Skeletal muscle tissue (tissue), 4 donors: Measurements from ENCODE around the gene ZNFX1. TPM values are rescaled to one million over a fixed set of nuclear protein-coding genes. Genes with fewer than 3 reads are reported as not detected.

ENCODE experiments used
- H3K27ac ChIP-seq: one replicate; pipeline ENCODE4 v1.7.0; 2013; ENCODE audit warnings: mild to moderate bottlenecking, low read depth, low read length, inconsistent platforms
- H3K27me3 ChIP-seq, 3 donors: one replicate each; pipeline ENCODE4 v1.7.0; 2013; ENCODE audit warnings: low read length in 3 of 3; ENCODE audit not compliant: control insufficient read depth in 3 of 3, insufficient read depth in 3 of 3
- H3K36me3 ChIP-seq, 3 donors: one replicate each; pipeline ENCODE4 v1.7.0; 2013; ENCODE audit warnings: low read length in 3 of 3; ENCODE audit not compliant: control insufficient read depth in 3 of 3, insufficient read depth in 3 of 3
- H3K4me1 ChIP-seq, 3 donors: one replicate each; pipeline ENCODE4 v1.7.0; 2013; ENCODE audit warnings: low read length in 3 of 3, mild to moderate bottlenecking in 3 of 3; ENCODE audit not compliant: control insufficient read depth in 3 of 3, insufficient read depth in 3 of 3
- H3K4me3 ChIP-seq, 3 donors: one replicate each; pipeline ENCODE4 v1.7.0; 2013; ENCODE audit warnings: low read length in 3 of 3
- H3K9ac ChIP-seq, 3 donors: one replicate each; pipeline ENCODE4 v1.7.0; 2013; ENCODE audit warnings: low read length in 3 of 3, mild to moderate bottlenecking in 3 of 3, moderate library complexity in 2 of 3, low read depth in 1 of 3
- H3K9me3 ChIP-seq, 3 donors: one replicate each; pipeline ENCODE4 v1.7.0; 2013; ENCODE audit warnings: low read length in 3 of 3; ENCODE audit not compliant: control insufficient read depth in 3 of 3
- total RNA-seq: library from RNA; depleted of rRNA; stranded (reverse); fragments of >200 nt; gene quantifications from one replicate; pipeline ENCODE4 v1.2.3, GENCODE V29; 2014
- donor health status: Osteomylitis.

The ZNFX1 gene
- total RNA-seq, 1 donor from 2014 or later, result 13.6 TPM

DNA sequence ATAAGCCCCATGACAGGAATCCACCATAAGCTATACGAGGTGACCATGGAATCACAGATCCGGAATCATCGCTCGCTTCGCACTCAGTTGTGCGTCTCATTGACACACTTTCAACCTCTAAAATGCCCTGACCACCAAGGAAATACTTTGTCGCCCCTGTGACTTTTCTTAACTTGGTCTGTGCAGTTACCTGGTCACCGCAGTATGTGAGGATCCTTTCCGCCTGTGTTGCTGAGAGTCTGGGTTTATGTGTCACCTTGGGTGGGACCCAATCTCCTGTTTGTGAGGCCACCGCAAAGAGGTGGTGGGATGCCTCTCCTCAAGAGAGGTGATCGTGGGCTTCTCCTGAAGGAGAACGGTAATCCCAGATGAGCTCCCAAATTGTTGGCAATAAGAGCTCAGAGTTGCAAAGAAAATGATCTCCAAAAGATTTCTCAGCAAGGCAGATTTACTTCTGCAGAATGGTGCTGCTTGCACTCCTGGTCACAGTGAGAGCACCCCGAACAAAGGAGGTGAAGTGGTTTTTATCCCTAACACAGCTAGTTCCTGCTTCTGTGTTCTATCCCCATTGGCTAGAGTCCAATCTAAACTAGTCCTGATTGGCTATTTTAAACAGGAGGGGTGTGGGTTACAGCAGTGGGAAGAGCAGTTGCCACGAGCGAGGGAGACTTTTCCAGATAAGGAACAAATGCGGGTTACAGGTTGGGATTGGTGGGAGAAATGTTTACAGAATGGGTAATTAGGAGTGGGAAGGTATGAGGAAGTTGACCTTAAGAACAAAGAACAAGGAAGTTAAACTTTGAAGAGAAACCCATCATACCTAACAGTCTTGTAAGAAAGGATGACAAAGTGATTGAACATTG is 9.1 kb upstream of the ZNFX1 start:
- Histone ChIP-seq H3K9ac (no peak overlapping the region), H3K4me1 (peaks cover 5 to 16% (median 8%) of the 10 kb centered on the region in 3 donors), H3K27ac (no peak overlapping the region), H3K36me3 (peaks cover 71 to 87% (median 86%) of the 10 kb centered on the region in 3 donors), H3K27me3 (no peaks in the 10 kb centered on the region), H3K4me3 (no peak overlapping the region), H3K9me3 (peaks cover 7 to 23% (median 10%) of the 10 kb centered on the region in 3 donors)

DNA sequence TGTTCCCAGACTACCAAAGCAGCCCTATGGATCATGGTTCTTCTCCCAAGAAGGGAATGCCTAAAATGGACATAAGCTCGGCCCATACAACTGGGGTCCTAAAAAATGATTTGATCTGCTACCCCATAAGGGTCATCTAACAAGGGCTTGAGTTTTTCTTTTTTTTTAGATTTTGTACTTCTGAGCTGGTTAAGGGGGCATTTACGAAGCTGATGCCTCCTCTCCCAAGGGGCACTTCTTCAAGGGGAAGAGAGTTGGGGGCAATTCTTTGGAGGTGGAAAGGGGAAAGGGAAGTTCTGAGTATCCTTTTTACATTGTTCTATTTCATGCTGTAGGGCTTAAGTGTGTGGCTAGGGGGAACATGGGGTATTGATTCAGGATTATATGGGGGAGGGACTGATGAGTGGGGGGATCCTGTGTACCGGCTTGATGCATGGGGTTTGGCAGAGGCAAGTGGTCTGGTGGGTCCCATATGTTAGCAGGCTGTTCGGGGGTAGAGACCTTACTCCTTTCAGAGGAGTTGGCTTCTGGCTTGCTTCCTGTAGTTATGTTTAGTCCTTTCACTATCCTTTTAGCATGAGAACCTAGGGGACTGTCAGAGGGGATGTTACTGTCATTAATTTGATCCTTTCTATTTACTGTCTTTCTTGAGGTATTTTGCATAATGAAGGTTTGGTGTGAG is 8.1 kb upstream of the ZNFX1 start:
- H3K27me3 ChIP-seq, result no peaks in the 10 kb centered on the region
- H3K27ac ChIP-seq, result no peak overlapping the region
- H3K36me3 ChIP-seq, result peaks cover 73 to 89% (median 88%) of the 10 kb centered on the region in 3 donors
- H3K4me1 ChIP-seq, result peaks cover 8 to 16% (median 15%) of the 10 kb centered on the region in 3 donors
- no peak overlapping the region for H3K4me3 ChIP-seq
- peaks cover 7 to 23% (median 10%) of the 10 kb centered on the region in 3 donors for H3K9me3 ChIP-seq
- no peak overlapping the region for H3K9ac ChIP-seq

DNA sequence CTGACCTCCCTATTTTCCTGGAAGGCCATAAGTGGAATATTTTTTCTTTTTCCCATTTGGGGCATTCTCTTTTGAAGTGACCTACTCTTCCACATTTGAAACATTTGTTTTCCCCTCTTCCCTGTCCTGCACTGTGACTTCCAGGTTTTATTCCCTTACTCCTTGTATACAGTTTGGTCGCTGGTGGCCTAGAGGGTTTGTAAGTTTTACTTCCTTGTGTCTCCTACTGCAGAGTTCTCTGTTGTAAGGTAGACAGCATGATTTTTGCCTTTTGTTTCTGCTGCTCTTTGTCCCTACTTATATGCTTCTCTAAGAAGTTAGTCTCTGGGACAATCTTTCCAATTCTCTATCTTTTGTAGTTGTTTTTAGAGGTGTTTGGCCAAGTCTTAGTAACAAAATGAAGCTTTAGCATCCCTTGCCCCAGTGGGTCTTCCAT is 7.4 kb upstream of the ZNFX1 start:
- Histone ChIP-seq H3K9ac (no peak overlapping the region), H3K27me3 (no peaks in the 10 kb centered on the region), H3K36me3 (peaks cover 73 to 89% (median 88%) of the 10 kb centered on the region in 3 donors), H3K4me3 (no peak overlapping the region), H3K9me3 (peaks cover 7 to 23% (median 10%) of the 10 kb centered on the region in 3 donors), H3K4me1 (peaks cover 12 to 23% (median 21%) of the 10 kb centered on the region in 3 donors), H3K27ac (no peak overlapping the region)

DNA sequence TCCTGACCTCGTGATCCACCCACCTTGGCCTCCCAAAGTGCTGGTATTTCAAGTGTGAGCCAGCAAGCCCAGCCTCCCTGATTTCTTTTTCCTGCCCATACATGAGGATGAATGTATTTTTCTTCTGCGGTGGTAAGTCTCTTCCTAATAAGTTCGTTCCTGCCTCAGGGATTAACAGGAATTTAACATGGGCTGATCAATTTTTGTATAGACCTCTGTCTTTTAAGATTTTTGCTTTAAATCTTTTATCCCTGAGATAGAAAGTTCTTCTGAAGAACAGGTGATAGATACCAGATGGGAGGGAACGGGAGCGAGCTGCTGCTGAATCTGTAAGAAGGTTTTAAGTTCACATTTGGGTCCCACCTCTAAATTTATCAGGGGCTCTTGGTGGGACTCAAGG is 7.0 kb upstream of the ZNFX1 start:
- Histone ChIP-seq H3K36me3 (peaks cover 71 to 89% (median 88%) of the 10 kb centered on the region in 3 donors), H3K9me3 (peaks cover 7 to 23% (median 10%) of the 10 kb centered on the region in 3 donors)

DNA sequence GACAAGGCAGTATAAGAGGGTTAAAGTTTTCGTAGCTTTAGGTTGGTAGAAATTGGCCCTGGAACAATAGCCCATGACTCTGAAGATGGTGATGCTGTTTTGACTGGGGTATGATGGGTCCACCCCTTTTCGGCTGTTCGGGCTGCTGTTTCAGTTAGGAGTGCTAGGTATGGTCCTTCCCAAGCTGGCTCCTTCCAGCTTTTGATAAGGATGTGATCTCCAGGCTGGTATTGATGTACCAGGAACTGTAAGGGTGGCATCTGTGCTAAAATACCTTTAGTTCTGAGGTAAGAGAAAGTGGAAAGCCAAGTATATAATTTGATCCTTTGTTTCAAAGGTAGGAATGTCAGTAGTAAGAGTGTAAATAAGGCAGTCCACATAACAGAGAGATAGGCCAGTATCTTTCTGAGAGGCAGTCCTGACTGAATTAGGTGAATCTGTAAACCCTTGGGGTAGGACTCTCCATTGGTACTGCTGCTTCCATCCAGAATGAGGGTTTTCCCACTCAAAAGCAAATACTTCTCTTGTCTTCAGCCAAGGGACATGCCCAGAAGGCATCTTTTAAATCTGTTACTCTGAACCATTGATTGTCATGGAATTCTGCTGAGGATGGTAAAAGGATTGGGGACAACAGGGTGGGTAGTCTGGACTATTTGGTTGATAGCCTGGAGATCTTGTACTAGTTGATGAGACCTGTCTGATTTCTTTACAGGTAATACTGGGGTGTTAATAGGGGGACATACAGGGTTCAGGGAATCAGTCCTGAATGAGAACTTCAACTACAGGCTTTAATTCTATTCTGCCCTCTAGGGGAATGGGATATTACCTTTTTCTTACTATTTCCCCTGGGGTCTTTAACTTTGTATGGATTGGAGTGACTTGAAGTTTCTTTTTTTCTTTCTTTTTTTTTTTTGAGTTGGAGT is 6.1 kb upstream of the ZNFX1 start:
- Histone ChIP-seq H3K9ac (no peak overlapping the region), H3K4me1 (peaks cover 23 to 34% (median 31%) of the 10 kb centered on the region in 3 donors), H3K27ac (no peak overlapping the region), H3K4me3 (no peak overlapping the region), H3K36me3 (peaks cover 68 to 88% (median 85%) of the 10 kb centered on the region in 3 donors), H3K27me3 (no peaks in the 10 kb centered on the region), H3K9me3 (peaks cover 7 to 23% (median 10%) of the 10 kb centered on the region in 3 donors)

More for the DNA sequence above, 7.0 kb upstream of the ZNFX1 start:
- Histone ChIP-seq H3K4me3 (no peak overlapping the region), H3K27ac (no peak overlapping the region), H3K4me1 (peaks cover 16 to 27% (median 25%) of the 10 kb centered on the region in 3 donors), H3K9ac (no peak overlapping the region), H3K27me3 (no peaks in the 10 kb centered on the region)

DNA sequence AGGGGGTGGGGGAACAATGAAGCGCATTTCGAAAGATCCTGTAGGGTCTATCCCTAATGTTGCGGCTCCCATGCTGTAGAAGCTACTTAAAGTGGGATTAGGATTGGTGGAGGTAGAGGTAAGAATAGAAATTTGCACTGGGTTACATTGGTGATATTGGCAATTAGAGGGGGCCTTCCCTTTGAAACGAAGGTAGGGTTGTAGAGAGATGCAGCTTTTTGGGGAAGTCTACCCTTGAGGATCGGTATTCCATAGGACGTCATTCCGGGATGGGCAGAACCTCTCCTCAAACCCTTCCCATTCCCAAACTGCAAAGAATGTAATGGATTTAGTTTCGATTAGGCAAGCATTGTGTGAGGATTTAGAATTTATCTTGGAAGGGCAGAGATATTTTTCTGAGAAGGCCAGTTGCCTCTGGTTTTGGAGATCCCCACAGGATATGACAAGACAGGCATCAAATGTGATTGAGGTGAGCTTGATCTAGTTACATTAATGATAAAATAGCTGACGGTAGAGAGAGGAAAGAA is 5.4 kb upstream of the ZNFX1 start:
- H3K4me1 ChIP-seq, result peaks cover 24 to 37% (median 31%) of the 10 kb centered on the region in 3 donors

DNA sequence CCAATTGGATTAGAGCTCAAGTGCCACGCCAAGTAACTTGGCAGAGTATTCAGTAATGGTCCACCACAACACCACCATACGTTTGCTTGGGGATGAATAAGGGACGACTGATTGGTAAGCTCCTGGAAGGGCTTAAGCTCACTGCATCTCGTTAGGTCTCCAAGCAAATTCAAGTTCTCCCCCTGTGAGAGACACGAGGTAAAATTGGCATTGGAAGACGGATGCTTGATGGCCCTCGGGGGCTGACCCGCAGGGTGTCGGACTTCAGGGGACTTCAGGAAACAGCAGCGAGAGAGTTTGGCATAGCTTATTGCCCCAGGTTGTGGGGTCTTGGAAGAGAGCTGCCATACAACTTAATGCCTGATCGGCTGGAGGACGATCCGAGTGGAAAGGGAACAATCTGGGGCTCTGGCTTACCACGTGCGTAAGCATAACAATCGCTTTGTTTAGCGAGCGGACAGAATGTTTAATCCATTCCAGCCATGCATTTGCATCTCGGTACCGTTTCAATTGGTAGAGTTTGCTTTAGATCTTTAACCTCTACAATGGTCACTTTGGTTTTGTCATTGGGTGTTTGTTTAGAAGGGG is 4.8 kb upstream of the ZNFX1 start:
- peaks cover 7 to 22% (median 10%) of the 10 kb centered on the region in 3 donors for H3K9me3 ChIP-seq
- no peak overlapping the region for H3K4me3 ChIP-seq
- peaks cover 63 to 75% (median 72%) of the 10 kb centered on the region in 3 donors for H3K36me3 ChIP-seq

More for the DNA sequence above, 5.4 kb upstream of the ZNFX1 start:
- peaks cover 68 to 81% (median 77%) of the 10 kb centered on the region in 3 donors for H3K36me3 ChIP-seq
- H3K4me3 ChIP-seq, result no peak overlapping the region
- no peaks in the 10 kb centered on the region for H3K27me3 ChIP-seq
- H3K9me3 ChIP-seq, result peaks cover 7 to 23% (median 10%) of the 10 kb centered on the region in 3 donors
- H3K9ac ChIP-seq, result no peak overlapping the region
- H3K27ac ChIP-seq, result no peak overlapping the region

DNA sequence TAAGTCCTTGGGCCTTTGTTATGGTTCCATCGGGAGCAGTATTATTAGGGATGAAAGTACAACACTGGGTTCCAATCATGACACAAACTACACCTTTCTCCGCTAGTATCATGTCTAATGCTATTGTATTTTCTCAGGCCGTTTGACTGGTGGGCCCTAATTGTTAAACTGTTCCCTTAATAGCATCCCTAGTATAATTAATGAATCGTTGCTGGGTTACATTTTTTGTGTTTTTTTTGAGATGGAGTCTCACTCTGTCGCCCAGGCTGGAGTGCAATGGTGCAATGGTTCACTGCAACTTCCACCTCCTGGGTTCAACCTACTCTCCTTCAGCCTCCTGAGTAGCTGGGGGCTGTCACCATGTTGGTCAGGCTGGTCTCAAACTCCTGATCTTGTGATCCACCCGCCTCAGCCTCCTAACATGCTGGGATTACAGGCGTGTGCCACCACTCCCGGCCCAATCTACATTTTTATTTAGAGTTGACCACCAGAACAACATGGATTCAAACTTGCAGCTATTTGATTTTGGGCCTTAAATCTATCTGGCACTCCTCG is 4.1 kb upstream of the ZNFX1 start:
- peaks cover 24 to 39% (median 31%) of the 10 kb centered on the region in 3 donors for H3K4me1 ChIP-seq
- peaks cover 7 to 15% (median 7%) of the 10 kb centered on the region in 3 donors for H3K9me3 ChIP-seq
- no peak overlapping the region for H3K4me3 ChIP-seq
- no peak overlapping the region for H3K27ac ChIP-seq
- H3K9ac ChIP-seq, result no peak overlapping the region
- H3K27me3 ChIP-seq, result no peaks in the 10 kb centered on the region
- H3K36me3 ChIP-seq, result peaks cover 58 to 68% (median 65%) of the 10 kb centered on the region in 3 donors

More for the DNA sequence above, 4.8 kb upstream of the ZNFX1 start:
- H3K9ac ChIP-seq, result no peak overlapping the region
- H3K4me1 ChIP-seq, result peaks cover 24 to 37% (median 31%) of the 10 kb centered on the region in 3 donors
- H3K27ac ChIP-seq, result no peak overlapping the region
- H3K27me3 ChIP-seq, result no peaks in the 10 kb centered on the region
